ENCODE measurements around the gene GABRQ.

DNA sequence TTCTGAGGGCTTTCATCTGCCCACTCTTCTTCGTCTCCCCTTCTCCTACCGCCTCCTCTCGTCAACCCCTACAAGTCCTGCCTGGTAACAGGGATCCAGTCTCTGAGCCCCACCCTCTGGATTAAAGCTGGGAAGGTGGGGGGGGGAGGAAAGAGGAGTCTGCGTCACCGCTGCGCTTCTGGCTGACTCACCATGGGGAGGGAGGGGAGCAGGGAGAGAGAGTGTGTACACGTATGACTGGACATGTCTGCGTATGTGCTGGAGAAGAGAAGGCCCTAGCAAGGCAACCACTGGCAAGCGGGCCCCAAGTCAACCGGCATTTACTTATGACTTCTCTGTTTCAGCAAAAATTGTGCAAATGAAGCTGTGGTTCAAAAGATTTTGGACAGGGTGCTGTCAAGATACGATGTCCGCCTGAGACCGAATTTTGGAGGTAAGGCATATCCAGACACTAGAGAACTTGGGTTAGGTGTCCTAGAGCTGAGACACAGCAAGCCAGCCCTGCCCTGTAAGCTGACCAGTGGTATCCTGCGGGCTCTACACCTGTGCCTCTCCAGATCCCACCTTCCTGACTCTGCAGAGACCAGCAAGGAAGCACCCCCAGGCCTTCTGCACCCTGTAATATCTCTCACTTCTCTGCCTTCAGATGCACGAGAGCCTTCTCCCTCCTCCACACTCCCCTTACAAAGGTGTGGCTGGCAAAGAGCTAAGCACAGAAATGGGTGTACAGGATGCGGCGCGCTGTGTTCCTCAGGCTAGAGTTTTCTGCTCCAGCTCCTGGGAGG is 2.5 kb downstream of the GABRQ start:
- TF ChIP-seq, protein P1, sequence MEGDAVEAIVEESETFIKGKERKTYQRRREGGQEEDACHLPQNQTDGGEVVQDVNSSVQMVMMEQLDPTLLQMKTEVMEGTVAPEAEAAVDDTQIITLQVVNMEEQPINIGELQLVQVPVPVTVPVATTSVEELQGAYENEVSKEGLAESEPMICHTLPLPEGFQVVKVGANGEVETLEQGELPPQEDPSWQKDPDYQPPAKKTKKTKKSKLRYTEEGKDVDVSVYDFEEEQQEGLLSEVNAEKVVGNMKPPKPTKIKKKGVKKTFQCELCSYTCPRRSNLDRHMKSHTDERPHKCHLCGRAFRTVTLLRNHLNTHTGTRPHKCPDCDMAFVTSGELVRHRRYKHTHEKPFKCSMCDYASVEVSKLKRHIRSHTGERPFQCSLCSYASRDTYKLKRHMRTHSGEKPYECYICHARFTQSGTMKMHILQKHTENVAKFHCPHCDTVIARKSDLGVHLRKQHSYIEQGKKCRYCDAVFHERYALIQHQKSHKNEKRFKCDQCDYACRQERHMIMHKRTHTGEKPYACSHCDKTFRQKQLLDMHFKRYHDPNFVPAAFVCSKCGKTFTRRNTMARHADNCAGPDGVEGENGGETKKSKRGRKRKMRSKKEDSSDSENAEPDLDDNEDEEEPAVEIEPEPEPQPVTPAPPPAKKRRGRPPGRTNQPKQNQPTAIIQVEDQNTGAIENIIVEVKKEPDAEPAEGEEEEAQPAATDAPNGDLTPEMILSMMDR (conservative IDR thresholded peaks at IDR 0.05 in 1 of 2, IDR thresholded peaks at IDR 0.05 in 1 of 2; ENCODE audit: extremely low read depth in 1 of 2, insufficient read depth in 1 of 2, low read depth in 1 of 2, low read length in 2 of 2): no peak
- TF ChIP-seq EZH2 (IDR thresholded peaks at IDR 0.05; ENCODE audit: borderline replicate concordance, low read length): no peak
